ENCODE results near the gene ERI2. TPM values are rescaled to one million over a fixed set of nuclear protein-coding genes. Genes with fewer than 3 reads are reported as not detected.
A peak's percentile ranks its signal among the peaks of the same experiment; 100 is the strongest.

The ERI2 gene
- 35.7 and 38.5 TPM in 2 replicates for total RNA-seq (2014; rRNA removed; shearing (Covaris generic))

DNA sequence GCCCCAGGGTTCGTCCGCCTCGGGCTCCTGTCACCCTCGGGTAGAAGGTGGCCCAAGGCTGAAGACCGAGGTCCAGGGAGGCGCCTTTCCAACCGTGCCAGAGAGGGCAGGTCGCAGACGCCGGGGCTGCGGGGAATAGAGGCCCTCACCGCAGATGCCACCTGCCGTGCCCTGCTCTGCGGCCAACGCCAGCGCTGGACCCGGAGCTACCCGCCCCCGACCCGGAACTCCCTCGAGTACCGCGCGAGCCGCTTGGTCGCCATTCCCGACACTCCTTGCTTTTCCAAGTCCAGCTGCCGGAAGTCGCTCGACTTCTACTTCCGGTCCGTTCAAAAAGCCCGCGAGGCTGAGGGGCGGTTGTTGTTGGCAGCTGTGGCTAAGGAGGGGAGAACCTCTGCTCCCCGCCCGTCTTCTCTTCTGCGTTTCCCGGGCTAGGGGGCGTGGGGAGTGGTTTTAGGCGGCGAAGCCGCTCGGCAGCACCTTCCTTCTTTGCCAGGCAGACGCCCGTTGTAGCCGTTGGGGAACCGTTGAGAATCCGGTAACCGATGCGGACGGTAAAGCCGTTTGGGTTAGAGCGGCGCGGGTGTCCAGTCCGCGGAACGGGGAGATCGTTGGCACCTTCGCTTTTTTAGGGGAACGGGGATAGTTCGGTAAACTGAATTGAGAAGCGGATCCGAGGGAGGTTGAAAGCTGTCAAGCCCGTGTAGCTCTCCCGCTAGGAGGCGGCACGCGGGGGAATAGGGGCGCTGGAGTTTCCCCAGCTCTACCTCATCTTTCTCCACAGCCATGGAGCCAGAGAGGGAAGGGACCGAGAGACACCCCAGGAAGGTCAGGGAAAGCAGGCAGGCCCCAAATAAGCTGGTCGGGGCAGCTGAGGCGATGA is at the start of gene ERI2, which contains the start of gene REXO5:
Gene ERI2, minus strand, starts transcription at position 305 of the 883 bp plus-strand sequence. Its CDS starts 42 bp downstream, at position 263.
Gene REXO5, plus strand, starts transcription at position 360 of the 883 bp plus-strand sequence. Its CDS starts 427 bp downstream, at position 787.
- DNase-seq = peak; percentile 95 to 96
- no peaks in the 10 kb centered on the region for H3K9me3 ChIP-seq (replicated peaks)
- H3K27me3 ChIP-seq = no peaks in the 10 kb centered on the region
- peak within 1 kb of the TSS; percentile 93 for H3K27ac ChIP-seq
- H3K36me3 ChIP-seq = no peaks in the 10 kb centered on the region
- peak within 1 kb of the TSS; percentile 84 for H3K4me3 ChIP-seq
- H3K4me1 ChIP-seq = no peaks in the 10 kb centered on the region

DNA sequence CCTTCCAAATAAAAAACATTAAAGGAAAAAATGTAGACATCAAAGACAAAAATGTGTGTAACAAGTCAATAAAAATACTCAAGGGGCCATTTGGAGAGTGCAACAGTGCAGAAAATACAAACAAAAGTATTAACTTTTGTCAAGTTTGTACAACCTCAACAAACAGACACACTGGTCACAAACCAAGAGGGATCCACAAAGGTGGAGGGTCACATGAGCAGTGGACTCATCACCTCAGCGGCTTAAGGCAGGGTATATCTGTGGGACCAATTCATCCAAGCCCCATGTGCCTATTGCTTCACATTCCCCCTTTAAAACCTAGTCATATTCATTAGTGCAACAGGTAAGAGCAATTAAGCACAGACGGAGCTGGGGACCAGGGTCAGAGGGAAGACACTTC is 48.7 kb upstream of the ERI2 start:
- no peak for DNase-seq

GRCh38 chr16:20853981-20854620 is 47.8 kb upstream of the ERI2 start:
- H3K27ac ChIP-seq = no peak overlapping the region
- no peaks in the 10 kb centered on the region for H3K27me3 ChIP-seq
- no peaks in the 10 kb centered on the region for H3K9me3 ChIP-seq (replicated peaks)
- DNase-seq = no peak
- no peaks in the 10 kb centered on the region for H3K4me1 ChIP-seq
- H3K36me3 ChIP-seq = peaks cover 14% of the 10 kb centered on the region
- no peak overlapping the region for H3K4me3 ChIP-seq

More for the DNA sequence above, 48.7 kb upstream of the ERI2 start:
- no peaks in the 10 kb centered on the region for H3K27me3 ChIP-seq
- H3K36me3 ChIP-seq = peaks cover 14% of the 10 kb centered on the region
- no peak overlapping the region for H3K27ac ChIP-seq
- no peaks in the 10 kb centered on the region for H3K4me1 ChIP-seq
- H3K9me3 ChIP-seq (replicated peaks) = no peaks in the 10 kb centered on the region
- H3K4me3 ChIP-seq = no peak overlapping the region

DNA sequence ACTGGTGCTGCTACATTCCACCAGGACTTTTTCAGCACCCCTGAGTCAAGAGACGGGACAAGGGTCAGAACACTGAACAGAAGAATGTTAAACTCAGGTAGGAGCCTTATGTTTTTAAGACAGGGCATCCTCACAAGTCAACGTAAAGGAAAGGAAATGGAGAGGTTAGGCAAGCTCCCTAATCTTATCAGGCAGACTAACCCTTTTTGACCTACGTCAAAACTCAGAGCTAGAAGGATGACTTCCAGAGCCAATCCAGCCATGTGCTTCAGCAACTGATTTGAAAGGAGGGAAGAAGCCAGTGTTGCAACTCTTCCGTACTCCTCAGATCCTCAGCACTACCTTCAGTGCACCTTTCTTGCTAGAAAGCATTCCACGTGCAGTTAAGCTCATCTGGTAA is 46.9 kb upstream of the ERI2 start:
- Histone ChIP-seq H3K27me3 (no peaks in the 10 kb centered on the region), H3K9me3 (replicated peaks) (no peaks in the 10 kb centered on the region), H3K36me3 (peaks cover 14% of the 10 kb centered on the region), H3K4me3 (no peak overlapping the region), H3K4me1 (no peaks in the 10 kb centered on the region), H3K27ac (no peak overlapping the region)
- DNase-seq = no peak

GRCh38 chr16:20851601-20852000 is 45.3 kb upstream of the ERI2 start:
- Histone ChIP-seq H3K4me3 (no peak overlapping the region), H3K27me3 (no peaks in the 10 kb centered on the region), H3K4me1 (no peaks in the 10 kb centered on the region), H3K9me3 (replicated peaks) (no peaks in the 10 kb centered on the region), H3K36me3 (peaks cover 17% of the 10 kb centered on the region), H3K27ac (no peak overlapping the region)
- DNase-seq = no peak

- H3K4me3 ChIP-seq = no peak overlapping the region
- no peaks in the 10 kb centered on the region for H3K4me1 ChIP-seq
- no peaks in the 10 kb centered on the region for H3K27me3 ChIP-seq
- H3K9me3 ChIP-seq (replicated peaks) = no peaks in the 10 kb centered on the region
- no peak overlapping the region for H3K27ac ChIP-seq
- no peak for DNase-seq
- peaks cover 18% of the 10 kb centered on the region for H3K36me3 ChIP-seq
Observed at GRCh38 chr16:20850981-20851380, 44.7 kb upstream of the ERI2 start.

GRCh38 chr16:20849589-20850390 is 43.5 kb upstream of the ERI2 start:
- DNase-seq = peak; percentile 41 to 75
- H3K4me3 ChIP-seq = no peak overlapping the region
- H3K4me1 ChIP-seq = no peaks in the 10 kb centered on the region
- H3K36me3 ChIP-seq = peaks cover 21% of the 10 kb centered on the region
- no peaks in the 10 kb centered on the region for H3K9me3 ChIP-seq (replicated peaks)
- H3K27ac ChIP-seq = no peak overlapping the region
- no peaks in the 10 kb centered on the region for H3K27me3 ChIP-seq

DNA sequence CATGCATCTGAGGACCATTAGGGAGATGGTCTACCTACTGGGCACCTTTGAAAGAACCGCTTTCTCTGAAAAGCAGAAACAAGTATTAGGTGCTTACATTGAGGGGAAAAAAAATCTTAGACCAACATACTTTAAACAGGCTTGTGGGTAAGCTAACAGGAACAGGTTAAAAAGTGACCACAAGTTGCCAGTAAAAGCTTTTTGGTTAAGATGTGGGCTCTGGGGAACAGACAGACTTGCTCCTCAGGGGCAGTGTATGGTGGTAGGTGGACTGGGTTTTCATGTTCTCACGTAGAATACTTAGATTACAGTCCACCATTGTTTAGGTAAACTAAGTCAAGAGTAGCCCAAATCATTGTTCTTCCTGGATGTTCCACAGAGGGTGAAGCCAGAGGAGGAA is 41.3 kb upstream of the ERI2 start:
- no peak for DNase-seq
- H3K27ac ChIP-seq = no peak overlapping the region
- H3K4me3 ChIP-seq = no peak overlapping the region
- no peaks in the 10 kb centered on the region for H3K9me3 ChIP-seq (replicated peaks)
- no peaks in the 10 kb centered on the region for H3K4me1 ChIP-seq
- H3K36me3 ChIP-seq = peaks cover 24% of the 10 kb centered on the region
- no peaks in the 10 kb centered on the region for H3K27me3 ChIP-seq

GRCh38 chr16:20846551-20846950 is 40.3 kb upstream of the ERI2 start:
- DNase-seq = no peak
- peaks cover 31% of the 10 kb centered on the region for H3K36me3 ChIP-seq
- H3K9me3 ChIP-seq (replicated peaks) = no peaks in the 10 kb centered on the region
- no peaks in the 10 kb centered on the region for H3K27me3 ChIP-seq
- H3K4me3 ChIP-seq = no peak overlapping the region
- no peak overlapping the region for H3K27ac ChIP-seq
- no peaks in the 10 kb centered on the region for H3K4me1 ChIP-seq

DNA sequence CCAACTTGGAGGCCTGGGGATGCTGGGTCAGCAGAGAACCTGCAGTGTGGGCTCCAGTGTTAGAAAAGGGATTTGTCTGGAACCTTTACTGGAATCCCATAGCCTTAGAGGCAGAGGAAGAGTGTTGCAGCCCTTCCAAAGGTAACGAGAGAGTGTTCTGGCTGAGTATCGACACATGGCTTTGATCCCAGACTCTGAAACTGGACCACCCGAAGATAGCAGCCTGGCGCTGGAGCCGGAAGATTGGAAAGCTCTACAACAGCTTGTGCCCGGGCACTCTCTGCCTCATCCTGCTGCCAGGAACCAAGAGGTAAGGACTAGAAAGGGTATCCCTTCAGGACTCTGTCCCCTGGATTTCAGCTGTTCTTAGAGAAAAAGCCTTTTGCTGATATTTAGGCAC is 39.8 kb upstream of the ERI2 start:
- no peak overlapping the region for H3K27ac ChIP-seq
- no peaks in the 10 kb centered on the region for H3K27me3 ChIP-seq
- H3K4me1 ChIP-seq = no peaks in the 10 kb centered on the region
- no peak overlapping the region for H3K4me3 ChIP-seq
- no peak for DNase-seq
- no peaks in the 10 kb centered on the region for H3K9me3 ChIP-seq (replicated peaks)
- H3K36me3 ChIP-seq = peaks cover 34% of the 10 kb centered on the region

GRCh38 chr16:20844588-20844987 is 38.3 kb upstream of the ERI2 start:
- H3K27me3 ChIP-seq = no peaks in the 10 kb centered on the region
- H3K4me3 ChIP-seq = no peak overlapping the region
- peaks cover 23% of the 10 kb centered on the region for H3K36me3 ChIP-seq
- no peaks in the 10 kb centered on the region for H3K4me1 ChIP-seq
- no peak overlapping the region for H3K27ac ChIP-seq
- DNase-seq = no peak
- no peaks in the 10 kb centered on the region for H3K9me3 ChIP-seq (replicated peaks)

GRCh38 chr16:20844054-20844453 is 37.8 kb upstream of the ERI2 start:
- H3K9me3 ChIP-seq (replicated peaks) = no peaks in the 10 kb centered on the region
- H3K27ac ChIP-seq = no peak overlapping the region
- no peak for DNase-seq
- peaks cover 26% of the 10 kb centered on the region for H3K36me3 ChIP-seq
- H3K27me3 ChIP-seq = no peaks in the 10 kb centered on the region
- H3K4me3 ChIP-seq = no peak overlapping the region
- no peaks in the 10 kb centered on the region for H3K4me1 ChIP-seq

DNA sequence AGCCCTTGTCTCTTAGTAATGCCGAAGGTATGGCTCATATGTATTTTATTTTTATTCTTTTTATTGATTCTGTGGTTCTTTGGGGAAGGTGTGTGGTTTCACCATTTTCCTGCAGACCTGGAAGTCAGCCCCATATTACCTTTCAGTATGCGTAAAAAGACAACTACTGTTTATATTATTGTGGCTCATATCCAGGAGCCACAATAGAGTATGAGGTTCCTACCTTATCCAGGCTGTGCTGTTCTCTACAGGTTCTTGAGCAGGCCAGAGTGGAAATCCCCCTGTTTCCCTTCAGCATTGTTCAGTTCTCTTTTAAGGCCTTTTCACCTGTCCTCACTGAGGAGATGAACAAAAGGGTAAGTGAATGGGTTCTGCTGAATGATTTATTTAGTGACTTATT is 33.2 kb upstream of the ERI2 start:
- Histone ChIP-seq H3K9me3 (replicated peaks) (no peaks in the 10 kb centered on the region), H3K27ac (no peak overlapping the region), H3K36me3 (peaks cover 37% of the 10 kb centered on the region), H3K4me3 (no peak overlapping the region), H3K27me3 (no peaks in the 10 kb centered on the region), H3K4me1 (no peaks in the 10 kb centered on the region)
- no peak for DNase-seq

- H3K36me3 ChIP-seq = peaks cover 43% of the 10 kb centered on the region
- no peak overlapping the region for H3K4me3 ChIP-seq
- no peaks in the 10 kb centered on the region for H3K27me3 ChIP-seq
- no peaks in the 10 kb centered on the region for H3K4me1 ChIP-seq
- DNase-seq = no peak
- no peaks in the 10 kb centered on the region for H3K9me3 ChIP-seq (replicated peaks)
- H3K27ac ChIP-seq = no peak overlapping the region
Observed at GRCh38 chr16:20838240-20838639, 32.0 kb upstream of the ERI2 start.

GRCh38 chr16:20833086-20833485 is 26.8 kb upstream of the ERI2 start:
- H3K36me3 ChIP-seq = peaks cover 44% of the 10 kb centered on the region
- H3K9me3 ChIP-seq (replicated peaks) = no peaks in the 10 kb centered on the region
- no peak overlapping the region for H3K4me3 ChIP-seq
- no peak overlapping the region for H3K27ac ChIP-seq
- no peaks in the 10 kb centered on the region for H3K4me1 ChIP-seq
- H3K27me3 ChIP-seq = no peaks in the 10 kb centered on the region
- DNase-seq = no peak

Data from SJCRH30 (cell line).